ENCODE measurements around the gene KRTAP9-1. TPM values are rescaled to one million over a fixed set of nuclear protein-coding genes. Genes with fewer than 3 reads are reported as not detected.

KRTAP9-1 gene
- total and polyA plus RNA-seq, 2 donors (not counting 1 experiment from before 2014, with no cell fraction given) = not detected

- no peak overlapping the region for H3K9ac ChIP-seq (ENCODE audit: insufficient read depth, low read length)
- no peaks in the 10 kb centered on the region for H3K27me3 ChIP-seq (ENCODE audit: control insufficient read depth, insufficient read depth, low read length)
- H3K4me1 ChIP-seq (ENCODE audit: control insufficient read depth, extremely low read depth, insufficient read depth, low read length) = no peaks in the 10 kb centered on the region
- no peak for TF ChIP-seq CTCF (conservative IDR thresholded peaks at IDR 0.05 in 1 of 2, IDR thresholded peaks at IDR 0.05 in 1 of 2; ENCODE audit: low read depth in 1 of 2, low read length in 2 of 2)
- H3K36me3 ChIP-seq (ENCODE audit: control insufficient read depth, insufficient read depth, low read length) = no peaks in the 10 kb centered on the region
- no peak overlapping the region for H3K4me2 ChIP-seq (ENCODE audit: extremely low read depth, insufficient read depth, low read length)
- H4K20me1 ChIP-seq (ENCODE audit: control insufficient read depth, extremely low read depth, insufficient read depth, low read length) = no peaks in the 10 kb centered on the region
- no peak overlapping the region for H3K27ac ChIP-seq (ENCODE audit: insufficient read depth, low read length)
- peak in 1 of 2 donors; percentile 4 for DNase-seq (ENCODE audit: low read depth in 2 of 2)
- H2AFZ ChIP-seq (ENCODE audit: low read length) = no peak overlapping the region
- H3K79me2 ChIP-seq (ENCODE audit: control insufficient read depth, insufficient read depth, low read length) = no peaks in the 10 kb centered on the region
- H3K9me3 ChIP-seq (ENCODE audit: control insufficient read depth, insufficient read depth, low read depth, low read length) = no peaks in the 10 kb centered on the region
- no peak overlapping the region for H3K4me3 ChIP-seq (replicated peaks in 1 of 4; ENCODE audit: control extremely low read depth in 1 of 4, insufficient read depth in 1 of 4, low read depth in 3 of 4, low read length in 4 of 4)
Observed at GRCh38 chr17:41171886-41172285, 17.8 kb upstream of the KRTAP9-1 start.

GRCh38 chr17:41176744-41177387 lies 12.8 kb upstream of the KRTAP9-1 start:
- H3K4me1 ChIP-seq (ENCODE audit: control insufficient read depth, extremely low read depth, insufficient read depth, low read length) = peaks cover 7% of the 10 kb centered on the region
- no peaks in the 10 kb centered on the region for H3K9me3 ChIP-seq (ENCODE audit: control insufficient read depth, insufficient read depth, low read depth, low read length)
- TF ChIP-seq EZH2 (IDR thresholded peaks at IDR 0.05; ENCODE audit: low read length, missing control alignments) = no peak
- TF ChIP-seq CTCF (conservative IDR thresholded peaks at IDR 0.05 in 1 of 2, IDR thresholded peaks at IDR 0.05 in 1 of 2; ENCODE audit: low read depth in 1 of 2, low read length in 2 of 2) = no peak
- DNase-seq (ENCODE audit: low read depth in 2 of 2) = no peak
- H3K4me3 ChIP-seq (replicated peaks in 1 of 4; ENCODE audit: control extremely low read depth in 1 of 4, insufficient read depth in 1 of 4, low read depth in 3 of 4, low read length in 4 of 4) = no peak overlapping the region
- H3K27ac ChIP-seq (ENCODE audit: insufficient read depth, low read length) = no peak overlapping the region
- no peak overlapping the region for H3K9ac ChIP-seq (ENCODE audit: insufficient read depth, low read length)
- no peaks in the 10 kb centered on the region for H3K27me3 ChIP-seq (ENCODE audit: control insufficient read depth, insufficient read depth, low read length)
- H3K4me2 ChIP-seq (ENCODE audit: extremely low read depth, insufficient read depth, low read length) = no peak overlapping the region
- no peaks in the 10 kb centered on the region for H4K20me1 ChIP-seq (ENCODE audit: control insufficient read depth, extremely low read depth, insufficient read depth, low read length)
- H2AFZ ChIP-seq (ENCODE audit: low read length) = no peak overlapping the region
- no peaks in the 10 kb centered on the region for H3K79me2 ChIP-seq (ENCODE audit: control insufficient read depth, insufficient read depth, low read length)
- no peaks in the 10 kb centered on the region for H3K36me3 ChIP-seq (ENCODE audit: control insufficient read depth, insufficient read depth, low read length)

- Histone ChIP-seq H3K4me1 (ENCODE audit: control insufficient read depth, extremely low read depth, insufficient read depth, low read length) (peaks cover 7% of the 10 kb centered on the region), H2AFZ (ENCODE audit: low read length) (peak within 1 kb of the TSS; percentile 31), H3K79me2 (ENCODE audit: control insufficient read depth, insufficient read depth, low read length) (no peaks in the 10 kb centered on the region), H3K4me3 (replicated peaks in 1 of 4; ENCODE audit: control extremely low read depth in 1 of 4, insufficient read depth in 1 of 4, low read depth in 3 of 4, low read length in 4 of 4) (no peak within 1 kb of the TSS), H3K36me3 (ENCODE audit: control insufficient read depth, insufficient read depth, low read length) (no peaks in the 10 kb centered on the region), H3K27me3 (ENCODE audit: control insufficient read depth, insufficient read depth, low read length) (no peaks in the 10 kb centered on the region), H3K9me3 (ENCODE audit: control insufficient read depth, insufficient read depth, low read depth, low read length) (no peaks in the 10 kb centered on the region), H4K20me1 (ENCODE audit: control insufficient read depth, extremely low read depth, insufficient read depth, low read length) (no peaks in the 10 kb centered on the region), H3K4me2 (ENCODE audit: extremely low read depth, insufficient read depth, low read length) (no peak within 1 kb of the TSS), H3K27ac (ENCODE audit: insufficient read depth, low read length) (no peak within 1 kb of the TSS), H3K9ac (ENCODE audit: insufficient read depth, low read length) (no peak within 1 kb of the TSS)
- TF ChIP-seq CTCF (conservative IDR thresholded peaks at IDR 0.05 in 1 of 2, IDR thresholded peaks at IDR 0.05 in 1 of 2; ENCODE audit: low read depth in 1 of 2, low read length in 2 of 2) (no peak), EZH2 (IDR thresholded peaks at IDR 0.05; ENCODE audit: low read length, missing control alignments) (no peak)
- no peak for DNase-seq (ENCODE audit: low read depth in 2 of 2)
Observed at GRCh38 chr17:41177727-41178271, 11.9 kb upstream of the KRTAP9-1 start, which contains the start of gene KRTAP4-2. Gene KRTAP4-2 (minus strand): TSS chr17:41178221. CDS start chr17:41178164, 57 bp downstream.
